K562 (cell line): ENCODE results near the gene CFAP73. TPM values are rescaled to one million over a fixed set of nuclear protein-coding genes. Genes with fewer than 3 reads are reported as not detected.

Experiments used
- ZSCAN32 ChIP-seq: fragments of 450-650 bp; formaldehyde crosslinking; IDR thresholded peaks from 2 replicates; pipeline ENCODE4 v1.4.0; 2020; ENCODE audit warnings: mild to moderate bottlenecking, moderate library complexity
- polyA plus RNA-seq, 8 experiments: library from polyadenylated mRNA; depleted of rRNA in 4 of 8; stranded (reverse) in 5 of 8; unstranded in 3 of 8; fragments of >200 nt; fragmentation: Nextera tagmentation in 2 of 8; fragmentation: Illumina TruSeq in 1 of 8; extraction: Ambion mirVana in 2 of 8; extraction: Trizol in 1 of 8; gene quantifications; 2 replicates each; pipeline versions ENCODE4 v1.2.1 to v1.2.3, GENCODE V29; 2011 to 2014; ENCODE audit warnings: inconsistent platforms in 1 of 8, missing spikeins in 1 of 8
- total RNA-seq, 7 experiments: library from RNA; depleted of rRNA in 6 of 7; stranded (reverse); fragments of >200 nt in 6 of 7; fragmentation: Illumina TruSeq in 2 of 7; extraction: Trizol in 2 of 7; gene quantifications; 2 replicates each; pipeline versions ENCODE4 v1.2.1 to v1.2.3, GENCODE V29; 2011 to 2021; ENCODE audit warnings: low replicate concordance in 1 of 7
- TF ChIP-seq, protein P1 (sequence below), 2 experiments: fragments of 450-650 bp in 1 of 2; sonication (generic) in 1 of 2; formaldehyde crosslinking in 1 of 2; IDR thresholded peaks; 2 replicates each; pipeline versions ENCODE4 v1.7.1 to v1.9.0; 2016 to 2022; ENCODE audit warnings: inconsistent platforms in 1 of 2, mild to moderate bottlenecking in 1 of 2, missing genetic modification reagents in 1 of 2

The CFAP73 gene
- total and polyA plus RNA-seq, 9 of the 15 experiments (the other 6 are each of a cell fraction or from before 2014, with no cell fraction given) = not detected

GRCh38 chr12:113170457-113170856 lies 20.9 kb downstream of the CFAP73 start (continued):
- TF ChIP-seq, protein P1, sequence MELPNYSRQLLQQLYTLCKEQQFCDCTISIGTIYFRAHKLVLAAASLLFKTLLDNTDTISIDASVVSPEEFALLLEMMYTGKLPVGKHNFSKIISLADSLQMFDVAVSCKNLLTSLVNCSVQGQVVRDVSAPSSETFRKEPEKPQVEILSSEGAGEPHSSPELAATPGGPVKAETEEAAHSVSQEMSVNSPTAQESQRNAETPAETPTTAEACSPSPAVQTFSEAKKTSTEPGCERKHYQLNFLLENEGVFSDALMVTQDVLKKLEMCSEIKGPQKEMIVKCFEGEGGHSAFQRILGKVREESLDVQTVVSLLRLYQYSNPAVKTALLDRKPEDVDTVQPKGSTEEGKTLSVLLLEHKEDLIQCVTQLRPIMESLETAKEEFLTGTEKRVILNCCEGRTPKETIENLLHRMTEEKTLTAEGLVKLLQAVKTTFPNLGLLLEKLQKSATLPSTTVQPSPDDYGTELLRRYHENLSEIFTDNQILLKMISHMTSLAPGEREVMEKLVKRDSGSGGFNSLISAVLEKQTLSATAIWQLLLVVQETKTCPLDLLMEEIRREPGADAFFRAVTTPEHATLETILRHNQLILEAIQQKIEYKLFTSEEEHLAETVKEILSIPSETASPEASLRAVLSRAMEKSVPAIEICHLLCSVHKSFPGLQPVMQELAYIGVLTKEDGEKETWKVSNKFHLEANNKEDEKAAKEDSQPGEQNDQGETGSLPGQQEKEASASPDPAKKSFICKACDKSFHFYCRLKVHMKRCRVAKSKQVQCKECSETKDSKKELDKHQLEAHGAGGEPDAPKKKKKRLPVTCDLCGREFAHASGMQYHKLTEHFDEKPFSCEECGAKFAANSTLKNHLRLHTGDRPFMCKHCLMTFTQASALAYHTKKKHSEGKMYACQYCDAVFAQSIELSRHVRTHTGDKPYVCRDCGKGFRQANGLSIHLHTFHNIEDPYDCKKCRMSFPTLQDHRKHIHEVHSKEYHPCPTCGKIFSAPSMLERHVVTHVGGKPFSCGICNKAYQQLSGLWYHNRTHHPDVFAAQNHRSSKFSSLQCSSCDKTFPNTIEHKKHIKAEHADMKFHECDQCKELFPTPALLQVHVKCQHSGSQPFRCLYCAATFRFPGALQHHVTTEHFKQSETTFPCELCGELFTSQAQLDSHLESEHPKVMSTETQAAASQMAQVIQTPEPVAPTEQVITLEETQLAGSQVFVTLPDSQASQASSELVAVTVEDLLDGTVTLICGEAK (IDR thresholded peaks at IDR 0.05) = peak; percentile 79
- TF ChIP-seq, protein P1 (CRISPR knock-in tag; IDR thresholded peaks at IDR 0.05) = no peak
- no peak for TF ChIP-seq ZSCAN32 (CRISPR knock-in tag)
